HG03521 (cell line): Measurements from ENCODE around the gene SCN8A.
"Not testable (repeated sequence)": the region's sequence is repeated elsewhere in the genome, so short reads cannot be mapped to it uniquely, and the experiment has no call there.

ENCODE experiments used
- ATAC-seq: cut with Tn5 transposase; IDR thresholded peaks from one replicate; pipeline ENCODE4 v1.9.1; 2021; ENCODE audit warnings: mild to moderate bottlenecking, moderate library complexity; ENCODE audit not compliant: unreplicated experiment

Gene SCN8A

DNA sequence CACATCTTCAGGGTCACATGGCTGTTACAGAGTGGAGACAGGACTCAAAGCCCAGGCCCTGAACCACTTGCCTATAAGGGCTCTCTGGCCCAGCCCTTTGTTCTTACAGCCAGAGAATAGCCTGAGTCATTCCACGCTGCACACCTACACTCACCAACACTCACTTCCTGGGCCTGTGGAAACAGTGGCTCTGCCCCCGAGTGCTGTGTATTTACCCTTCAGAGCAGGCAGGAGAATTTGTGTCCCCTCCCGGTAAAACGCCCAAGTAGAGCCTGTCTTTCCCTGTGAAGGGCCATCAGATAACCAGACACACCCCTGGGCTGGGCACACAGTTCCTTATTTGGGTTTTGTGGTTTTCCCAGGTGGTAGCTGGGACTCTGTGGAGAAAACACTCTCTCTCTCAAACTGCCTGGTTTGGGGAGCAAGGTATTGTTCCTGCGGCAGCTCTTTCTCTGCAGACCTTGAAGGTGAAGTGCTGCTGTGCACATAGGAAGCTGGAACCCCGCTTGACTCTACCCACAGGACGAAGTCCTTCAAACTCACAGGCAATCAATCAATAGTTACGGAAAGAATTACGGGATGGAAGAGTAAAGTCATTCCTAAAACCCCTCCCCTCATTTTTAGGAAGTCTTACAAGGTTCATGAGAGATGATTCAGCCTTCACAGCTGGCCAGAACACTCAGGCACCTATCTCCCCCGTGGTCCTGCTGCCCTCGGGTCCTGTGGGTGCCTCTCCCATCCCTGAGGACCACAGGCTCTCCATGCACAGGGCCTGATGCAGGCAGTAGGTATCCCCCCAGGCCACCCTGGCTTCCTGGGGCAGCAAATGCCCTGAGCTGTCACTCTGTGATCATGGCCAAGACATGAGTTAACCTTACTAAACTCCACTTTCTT, 237.1 kb downstream of the SCN8A start:
- ATAC-seq, result no peak

DNA sequence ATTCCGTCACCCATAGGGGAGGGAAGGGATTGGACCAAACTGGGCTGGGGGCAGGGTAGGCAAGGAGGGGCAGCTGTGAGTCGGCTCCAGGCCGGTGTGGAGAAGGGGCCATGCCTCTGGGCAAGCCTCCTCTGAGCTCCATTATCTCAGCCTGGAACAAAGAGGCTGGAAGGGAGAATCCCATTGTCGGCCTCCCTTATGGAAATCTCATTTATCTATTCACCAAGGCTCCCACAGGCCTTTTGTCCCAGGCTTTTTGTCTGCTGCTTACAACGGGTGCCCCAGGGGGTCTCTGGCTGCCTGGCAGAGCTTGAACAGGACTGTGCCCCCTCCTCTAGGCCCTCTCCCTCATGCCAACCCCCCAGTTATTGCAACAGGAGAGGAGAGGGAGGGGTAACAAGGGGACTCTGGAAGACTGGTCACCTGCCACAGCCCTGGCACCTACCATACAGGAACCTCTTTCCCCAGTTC, 238.0 kb downstream of the SCN8A start:
- ATAC-seq, result no peak

DNA sequence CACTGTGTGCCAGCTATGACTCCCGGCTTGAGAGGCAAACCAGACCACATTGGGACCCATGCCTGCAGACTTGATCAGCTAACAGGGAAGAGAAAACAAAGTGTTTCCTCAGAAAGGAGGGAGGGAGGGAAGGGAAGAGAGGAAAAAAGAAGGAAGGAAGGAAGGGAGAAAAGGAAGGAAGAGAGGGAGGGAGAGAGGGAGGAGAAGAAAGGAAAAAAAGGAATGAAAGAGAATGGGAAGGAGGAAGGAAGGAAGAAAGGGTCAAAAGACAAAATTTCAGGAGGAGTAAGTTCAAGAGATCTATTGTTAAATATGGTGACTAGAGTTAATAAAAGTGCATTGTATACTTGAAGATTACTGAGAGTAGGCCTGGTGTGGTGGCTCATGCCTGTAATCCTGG, 238.6 kb downstream of the SCN8A start:
- ATAC-seq, result no peak

- ATAC-seq, result not testable (repeated sequence)
Measured at GRCh38 chr12:51831817-51832216, 240.8 kb downstream of the SCN8A start.

DNA sequence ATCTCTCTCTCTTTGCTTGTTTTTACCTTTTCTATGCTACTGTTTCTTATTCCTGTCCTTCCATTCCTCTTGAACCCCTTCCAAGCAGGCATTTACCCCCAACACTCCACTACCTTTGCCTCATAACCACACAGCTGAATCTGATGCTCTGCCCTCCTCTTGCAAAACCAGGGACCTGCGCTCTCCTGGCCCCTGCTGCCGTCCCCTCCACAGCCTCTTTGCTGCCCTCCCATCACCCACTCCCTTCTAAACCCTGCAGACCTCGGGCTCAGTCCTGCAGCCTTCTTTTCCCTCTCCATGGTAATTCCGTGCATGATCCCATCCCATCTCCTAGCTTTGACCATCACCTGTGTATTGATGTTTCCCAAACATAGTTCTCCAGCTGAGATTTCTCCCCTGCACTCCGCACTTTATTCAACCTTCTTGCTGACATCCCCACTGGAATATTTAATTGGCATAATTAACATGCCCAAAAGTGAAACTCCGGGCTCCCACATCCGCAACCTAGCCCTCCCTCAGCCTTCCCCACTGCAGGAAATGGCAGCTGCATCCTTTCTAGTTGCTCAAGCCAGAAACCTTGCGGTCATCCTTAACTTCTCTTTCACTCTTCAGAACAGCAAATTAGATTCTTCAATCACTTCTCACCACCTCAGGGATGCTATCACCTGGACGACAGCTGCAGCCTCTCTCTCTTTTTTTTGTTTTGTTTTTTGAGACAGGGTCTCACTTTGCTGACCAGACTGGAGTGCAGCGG, 241.5 kb downstream of the SCN8A start:
- ATAC-seq, result no peak

DNA sequence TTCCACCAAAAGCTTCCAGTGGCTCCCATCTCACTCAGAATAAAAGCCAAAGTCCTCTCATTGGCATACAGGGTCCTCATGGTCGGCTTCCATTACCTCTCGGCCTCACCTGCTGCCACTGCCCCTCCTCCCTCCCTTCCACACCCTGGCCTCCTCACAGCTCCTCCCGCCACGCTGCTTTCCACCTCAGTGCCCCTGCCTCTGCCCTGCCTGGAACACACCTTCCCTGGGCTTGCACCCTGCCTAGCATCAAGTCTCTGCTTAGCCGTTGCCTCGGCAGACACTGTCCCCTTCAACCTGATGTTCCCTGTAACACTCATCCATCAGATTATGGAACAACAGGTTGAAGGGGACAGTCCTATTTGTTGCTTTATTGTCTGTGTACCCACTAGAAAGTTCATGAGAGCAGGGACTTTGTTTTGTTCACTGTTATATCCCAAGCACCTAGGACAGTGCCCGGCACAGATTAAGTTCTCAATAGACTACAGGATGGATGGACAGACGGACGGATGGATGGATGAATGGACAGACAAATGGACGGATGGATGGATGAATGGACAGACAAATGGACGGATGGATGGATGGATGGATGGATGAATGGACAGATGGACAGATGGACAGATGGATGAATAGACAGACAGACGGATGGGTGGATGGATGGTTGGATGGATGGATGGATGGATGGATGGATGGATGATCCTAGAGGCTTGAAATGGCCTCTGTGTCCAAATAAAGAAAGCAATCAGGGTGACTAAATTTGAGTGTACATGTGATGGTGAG, 242.6 kb downstream of the SCN8A start:
- ATAC-seq, result no peak

GRCh38 chr12:51834411-51834810, 243.4 kb downstream of the SCN8A start:
- ATAC-seq, result no peak

DNA sequence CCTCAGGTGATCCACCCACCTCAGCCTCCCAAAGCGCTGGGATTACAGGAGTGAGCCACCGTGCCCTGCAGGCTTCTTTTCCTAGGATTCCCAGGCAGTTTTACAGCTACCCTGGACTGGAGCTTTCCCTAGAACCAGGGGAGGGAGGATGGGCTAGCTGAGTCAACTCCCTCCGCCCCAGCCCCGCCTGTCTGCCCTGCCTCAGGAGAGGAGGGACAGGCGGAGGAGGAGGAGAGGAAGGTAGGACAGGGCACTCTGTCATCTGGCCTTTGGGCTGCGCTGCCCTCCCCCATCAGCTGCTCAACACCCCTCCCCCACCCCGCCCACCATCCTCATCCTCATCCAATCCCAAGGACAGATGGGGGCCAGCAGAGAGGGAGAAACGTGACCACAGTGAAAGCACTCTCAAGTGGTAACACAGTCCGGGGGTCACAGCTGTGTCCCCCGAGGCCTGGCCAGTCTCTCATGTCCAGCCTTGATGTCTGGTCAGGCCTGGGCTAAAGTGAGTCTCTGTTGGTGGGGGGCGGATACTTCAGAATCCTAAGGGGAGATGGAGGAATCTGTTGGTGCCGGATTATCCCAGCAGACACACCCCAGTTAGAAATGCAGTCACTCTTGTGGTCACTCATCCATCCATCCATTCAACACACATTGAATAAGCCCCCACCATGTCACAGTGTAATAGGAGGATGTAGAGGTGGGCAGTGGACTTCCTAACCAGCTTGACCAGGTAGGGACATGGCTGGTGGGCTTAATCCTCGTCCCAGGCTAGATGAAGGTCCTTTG, 245.2 kb downstream of the SCN8A start:
- no peak for ATAC-seq

- no peak for ATAC-seq
Measured at GRCh38 chr12:51836827-51837173, 245.8 kb downstream of the SCN8A start.

GRCh38 chr12:51837286-51837685, 246.3 kb downstream of the SCN8A start:
- ATAC-seq, result no peak

DNA sequence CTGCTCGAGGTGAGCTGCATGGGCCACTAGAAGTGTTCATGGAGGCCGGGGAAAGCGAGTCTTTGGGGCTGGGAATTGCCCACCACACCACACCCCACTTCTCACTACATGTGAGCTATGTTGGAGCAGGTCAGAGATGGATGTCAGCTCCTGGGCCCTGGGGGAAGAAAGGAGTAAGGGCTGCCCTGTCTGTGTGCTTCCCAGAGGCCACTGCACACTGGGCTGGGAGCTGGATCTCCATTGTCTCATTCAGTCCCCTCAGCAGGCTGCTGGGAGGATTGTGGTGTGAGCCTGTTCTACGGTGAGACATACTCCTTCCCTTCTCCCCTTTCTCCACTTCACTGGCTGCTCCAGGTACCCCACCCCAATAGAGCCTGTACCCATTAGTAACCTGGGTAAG, 247.0 kb downstream of the SCN8A start:
- ATAC-seq, result no peak

DNA sequence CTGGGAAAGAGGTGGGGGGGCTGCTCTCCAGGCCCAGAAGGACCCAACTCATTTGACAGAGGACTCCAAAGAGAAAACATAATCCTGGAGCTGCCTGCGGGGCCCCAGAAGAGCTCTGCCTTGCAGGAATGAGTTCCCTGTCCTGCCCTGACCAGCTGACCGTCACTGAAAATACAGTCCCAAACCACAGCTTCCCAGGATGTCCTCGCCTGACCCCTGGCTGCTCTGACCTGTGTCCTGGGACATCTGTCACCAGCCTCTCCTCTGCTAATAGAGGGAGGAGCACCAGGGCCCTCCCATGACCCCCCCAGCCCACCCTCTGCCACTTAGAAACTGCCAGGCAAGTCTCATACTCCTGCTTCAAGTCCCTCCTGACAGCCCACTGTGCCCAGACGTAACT, 247.7 kb downstream of the SCN8A start:
- no peak for ATAC-seq

DNA sequence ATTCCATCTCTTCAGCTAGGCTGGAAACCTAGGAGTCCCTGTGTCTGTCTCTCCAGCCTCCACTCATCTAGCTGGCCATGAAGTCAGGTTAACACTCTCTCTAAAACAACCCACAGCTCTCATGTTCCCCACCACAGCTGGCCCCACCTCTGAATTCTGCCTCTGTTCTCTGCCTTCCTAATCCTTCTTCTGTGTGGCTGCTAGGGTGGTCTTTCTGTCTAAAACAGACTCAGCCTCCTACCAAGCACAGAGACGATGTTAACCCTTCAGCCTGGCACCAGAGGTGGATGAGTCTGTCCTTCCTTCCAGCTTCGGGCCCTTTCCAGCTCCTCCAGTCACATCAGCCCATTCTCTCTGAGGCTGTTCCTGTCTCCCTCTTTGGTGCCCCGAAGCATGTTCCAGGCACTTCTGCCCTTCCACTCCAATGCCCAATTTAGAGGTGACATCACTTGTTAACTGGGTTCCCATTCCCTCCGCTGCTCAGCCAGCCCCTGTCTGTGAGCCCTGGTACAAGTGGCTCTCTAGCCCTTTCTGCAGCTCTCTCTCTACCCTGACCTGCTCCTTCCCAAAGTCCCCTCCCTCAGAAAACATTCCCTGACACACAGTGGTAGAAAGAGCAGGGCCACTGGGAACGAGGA, 248.4 kb downstream of the SCN8A start:
- no peak for ATAC-seq

DNA sequence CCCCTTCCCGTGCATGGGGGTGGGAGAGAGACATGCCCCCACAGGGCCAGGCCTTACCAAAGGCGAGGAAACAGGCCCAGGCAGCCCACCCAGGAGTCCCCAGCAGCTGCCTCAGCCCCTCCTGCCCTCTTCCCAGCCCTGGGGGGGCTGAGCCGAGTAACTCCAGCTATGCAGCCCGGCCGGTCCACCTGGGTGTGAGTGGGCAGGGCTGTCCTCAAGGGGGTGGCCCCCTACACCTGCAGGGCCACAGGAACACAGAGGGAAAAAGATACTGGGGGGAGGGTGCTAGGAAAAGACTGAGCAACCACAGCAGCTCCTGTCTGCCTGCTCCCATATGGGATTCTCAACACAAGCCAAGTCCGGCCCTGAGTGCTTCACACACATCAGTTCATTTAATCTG, 249.9 kb downstream of the SCN8A start:
- no peak for ATAC-seq

- no peak for ATAC-seq
Measured at GRCh38 chr12:51841727-51842126, 250.7 kb downstream of the SCN8A start.

DNA sequence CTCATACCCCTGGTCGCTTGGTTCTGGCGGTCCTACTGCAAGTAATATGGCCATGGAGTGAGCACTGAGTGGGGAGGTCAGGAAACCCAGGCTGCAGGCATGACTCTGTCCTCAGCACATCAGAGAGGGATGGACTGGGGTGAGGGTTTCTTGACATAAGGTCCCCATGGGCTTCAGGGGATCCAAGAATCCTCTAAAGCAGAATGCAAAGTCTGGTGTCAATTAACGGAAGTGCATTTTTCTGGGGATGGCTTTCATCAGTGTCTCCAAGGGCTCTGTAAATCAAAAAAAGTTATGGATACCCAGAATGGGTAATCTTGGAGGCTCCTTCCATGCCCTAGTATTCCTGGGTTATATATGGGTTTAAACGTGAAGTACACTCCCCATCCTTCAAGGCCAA, 253.8 kb downstream of the SCN8A start:
- ATAC-seq, result no peak

DNA sequence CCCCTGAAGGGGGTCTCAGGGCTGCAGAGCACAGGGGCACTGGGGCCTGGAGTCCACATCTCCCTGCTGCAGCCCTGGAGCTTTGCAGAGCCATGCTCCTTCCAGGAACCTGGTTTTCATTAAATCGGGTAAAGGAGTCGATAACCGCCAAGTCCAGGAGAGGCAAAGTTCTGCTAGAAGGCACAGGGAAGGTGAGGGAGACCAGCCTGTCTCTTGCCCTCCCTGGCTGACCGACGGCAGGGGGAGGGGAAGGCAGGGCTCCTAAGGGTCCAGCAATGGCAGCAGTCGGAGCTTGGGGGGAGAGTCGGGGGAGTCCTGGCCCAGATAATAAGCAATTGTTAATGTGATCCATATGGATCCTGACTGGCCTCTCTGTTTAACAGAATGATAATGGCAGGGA, 254.4 kb downstream of the SCN8A start:
- ATAC-seq, result no peak

DNA sequence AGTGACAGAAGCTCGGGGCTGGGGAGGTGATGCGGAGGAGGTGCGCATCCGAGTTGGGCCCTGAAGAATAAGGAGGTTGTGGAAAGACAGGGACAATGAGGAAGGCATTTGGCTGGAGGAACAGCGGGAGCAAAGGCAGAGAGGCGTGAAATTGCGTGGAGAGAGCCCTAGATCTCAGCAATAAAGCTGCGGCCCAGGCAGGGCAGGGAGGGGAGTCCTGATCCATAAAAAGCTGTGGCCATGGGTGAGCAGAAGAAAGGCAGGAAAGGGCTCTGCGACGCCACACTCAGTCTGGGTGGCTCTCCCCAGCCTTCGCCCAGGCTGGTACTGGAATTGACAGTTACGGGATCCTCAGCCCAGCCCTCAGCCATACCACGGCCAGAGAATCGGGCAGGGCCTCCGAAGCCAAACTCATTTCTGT, 255.2 kb downstream of the SCN8A start:
- no peak for ATAC-seq

- no peak for ATAC-seq
Measured at GRCh38 chr12:51846911-51847642, 256.0 kb downstream of the SCN8A start.
